GM18861 (cell line): Measurements from ENCODE around the gene SUSD3.
A peak's percentile ranks its signal among the peaks of the same experiment; 100 is the strongest.

ENCODE experiments used
- ATAC-seq: cut with Tn5 transposase; IDR thresholded peaks from one replicate; pipeline ENCODE4 v1.9.1; 2021; ENCODE audit not compliant: unreplicated experiment

The SUSD3 gene

DNA sequence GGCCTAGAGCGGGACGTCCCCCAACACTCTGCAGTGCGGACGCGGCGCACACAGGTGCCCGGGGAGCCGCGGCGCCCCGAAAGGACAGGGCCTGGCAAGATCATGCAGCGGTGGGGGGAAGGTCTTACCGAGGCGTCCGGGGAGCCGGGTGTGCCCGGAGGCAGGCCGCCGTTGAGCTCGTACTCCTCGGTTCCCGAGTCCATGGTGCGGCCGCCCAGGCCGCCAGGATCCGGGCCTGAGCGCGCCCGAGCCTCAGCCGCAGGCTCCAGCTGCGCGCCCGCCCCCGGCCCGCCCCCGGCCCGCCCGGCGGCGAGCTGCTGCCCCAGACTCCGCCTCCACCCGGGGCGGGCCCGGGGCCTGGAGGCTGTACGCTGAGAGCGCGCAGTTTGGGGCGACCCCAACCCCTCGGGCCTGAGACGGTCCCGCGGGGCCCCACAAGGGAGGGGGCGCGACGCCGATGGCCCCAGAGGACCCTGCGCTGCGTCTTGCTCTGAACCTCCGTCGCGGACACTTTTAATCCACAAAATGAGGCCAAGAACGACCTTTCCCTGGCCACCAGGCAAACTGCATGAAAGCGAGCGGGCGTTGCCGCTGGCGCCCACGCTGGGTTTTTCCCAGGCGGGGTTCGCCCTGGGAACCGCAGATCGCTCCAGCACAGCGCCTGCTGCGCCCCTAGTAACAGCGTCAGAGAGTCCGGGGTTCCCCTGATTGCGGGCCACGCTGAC is 75.7 kb downstream of the SUSD3 start, which contains the start of gene NINJ1:
TSS of gene NINJ1 (minus strand) at position 237 of the 725 bp plus-strand sequence. CDS start at position 203, 34 bp downstream.
- ATAC-seq: peak; percentile 55
